ENCODE measurements around the gene OIT3.

DNA sequence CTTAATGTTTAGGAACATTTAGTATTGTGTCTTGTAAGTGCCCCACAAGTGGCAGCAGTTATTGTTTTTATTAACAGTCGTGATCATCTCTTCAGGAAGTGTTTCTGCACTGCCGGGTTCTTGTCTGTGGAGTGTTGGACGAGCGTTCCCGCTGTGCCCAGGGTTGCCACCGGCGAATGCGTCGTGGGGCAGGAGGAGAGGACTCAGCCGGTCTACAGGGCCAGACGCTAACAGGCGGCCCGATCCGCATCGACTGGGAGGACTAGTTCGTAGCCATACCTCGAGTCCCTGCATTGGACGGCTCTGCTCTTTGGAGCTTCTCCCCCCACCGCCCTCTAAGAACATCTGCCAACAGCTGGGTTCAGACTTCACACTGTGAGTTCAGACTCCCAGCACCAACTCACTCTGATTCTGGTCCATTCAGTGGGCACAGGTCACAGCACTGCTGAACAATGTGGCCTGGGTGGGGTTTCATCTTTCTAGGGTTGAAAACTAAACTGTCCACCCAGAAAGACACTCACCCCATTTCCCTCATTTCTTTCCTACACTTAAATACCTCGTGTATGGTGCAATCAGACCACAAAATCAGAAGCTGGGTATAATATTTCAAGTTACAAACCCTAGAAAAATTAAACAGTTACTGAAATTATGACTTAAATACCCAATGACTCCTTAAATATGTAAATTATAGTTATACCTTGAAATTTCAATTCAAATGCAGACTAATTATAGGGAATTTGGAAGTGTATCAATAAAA, 38.9 kb downstream of the OIT3 start:
- TF ChIP-seq CTCF (IDR thresholded peaks at IDR 0.05) (no peak), POLR2A (IDR thresholded peaks at IDR 0.05) (no peak)

Measured in testis (tissue), 2 donors.